ENCODE results near the gene MRAP2.
"Not testable (repeated sequence)": the region's sequence is repeated elsewhere in the genome, so short reads cannot be mapped to it uniquely, and the experiment has no call there.

The MRAP2 gene

GRCh38 chr6:84065693-84066290 lies 32.2 kb downstream of the MRAP2 start:
- H3K27me3 ChIP-seq (ENCODE audit: control insufficient read depth, insufficient read depth, low read length), result no peaks in the 10 kb centered on the region
- no peaks in the 10 kb centered on the region for H3K36me3 ChIP-seq (ENCODE audit: control insufficient read depth, insufficient read depth, low read length)
- TF ChIP-seq CTCF (IDR thresholded peaks at IDR 0.05), result no peak
- no peak overlapping the region for H3K9ac ChIP-seq
- no peak overlapping the region for H3K4me2 ChIP-seq (ENCODE audit: low read length)
- no peak overlapping the region for H2AFZ ChIP-seq
- H3K79me2 ChIP-seq, result no peaks in the 10 kb centered on the region
- H3K4me1 ChIP-seq, result no peaks in the 10 kb centered on the region
- no peak overlapping the region for H3K27ac ChIP-seq
- H3K9me3 ChIP-seq (ENCODE audit: control insufficient read depth, low read length), result no peaks in the 10 kb centered on the region
- H3K4me3 ChIP-seq (ENCODE audit: low read depth, low read length), result no peak overlapping the region

GRCh38 chr6:84066536-84066935 lies 33.0 kb downstream of the MRAP2 start:
- no peak overlapping the region for H3K27ac ChIP-seq
- no peak overlapping the region for H3K4me3 ChIP-seq (ENCODE audit: low read depth, low read length)
- H3K27me3 ChIP-seq (ENCODE audit: control insufficient read depth, insufficient read depth, low read length), result no peaks in the 10 kb centered on the region
- H3K9me3 ChIP-seq (ENCODE audit: control insufficient read depth, low read length), result no peaks in the 10 kb centered on the region
- no peaks in the 10 kb centered on the region for H3K4me1 ChIP-seq
- no peak for TF ChIP-seq CTCF (IDR thresholded peaks at IDR 0.05)
- H3K79me2 ChIP-seq, result no peaks in the 10 kb centered on the region
- H3K9ac ChIP-seq, result no peak overlapping the region
- H2AFZ ChIP-seq, result no peak overlapping the region
- H3K36me3 ChIP-seq (ENCODE audit: control insufficient read depth, insufficient read depth, low read length), result no peaks in the 10 kb centered on the region
- no peak overlapping the region for H3K4me2 ChIP-seq (ENCODE audit: low read length)

GRCh38 chr6:84068873-84069272 lies 35.3 kb downstream of the MRAP2 start:
- not testable (repeated sequence) for H2AFZ ChIP-seq; H3K36me3 ChIP-seq (ENCODE audit: control insufficient read depth, insufficient read depth, low read length); H3K4me2 ChIP-seq (ENCODE audit: low read length); H3K9ac ChIP-seq; H3K4me1 ChIP-seq; H3K27me3 ChIP-seq (ENCODE audit: control insufficient read depth, insufficient read depth, low read length); H3K27ac ChIP-seq; H3K9me3 ChIP-seq (ENCODE audit: control insufficient read depth, low read length); H3K79me2 ChIP-seq; H3K4me3 ChIP-seq (ENCODE audit: low read depth, low read length)

GRCh38 chr6:84072442-84072997 lies 38.9 kb downstream of the MRAP2 start:
- H3K9me3 ChIP-seq (ENCODE audit: control insufficient read depth, low read length), result no peaks in the 10 kb centered on the region
- H3K9ac ChIP-seq, result no peak overlapping the region
- TF ChIP-seq CTCF (IDR thresholded peaks at IDR 0.05), result no peak
- no peak overlapping the region for H2AFZ ChIP-seq
- H3K27me3 ChIP-seq (ENCODE audit: control insufficient read depth, insufficient read depth, low read length), result no peaks in the 10 kb centered on the region
- no peaks in the 10 kb centered on the region for H3K36me3 ChIP-seq (ENCODE audit: control insufficient read depth, insufficient read depth, low read length)
- no peaks in the 10 kb centered on the region for H3K4me1 ChIP-seq
- no peaks in the 10 kb centered on the region for H3K79me2 ChIP-seq
- no peak overlapping the region for H3K4me3 ChIP-seq (ENCODE audit: low read depth, low read length)
- H3K4me2 ChIP-seq (ENCODE audit: low read length), result no peak overlapping the region
- H3K27ac ChIP-seq, result no peak overlapping the region

DNA sequence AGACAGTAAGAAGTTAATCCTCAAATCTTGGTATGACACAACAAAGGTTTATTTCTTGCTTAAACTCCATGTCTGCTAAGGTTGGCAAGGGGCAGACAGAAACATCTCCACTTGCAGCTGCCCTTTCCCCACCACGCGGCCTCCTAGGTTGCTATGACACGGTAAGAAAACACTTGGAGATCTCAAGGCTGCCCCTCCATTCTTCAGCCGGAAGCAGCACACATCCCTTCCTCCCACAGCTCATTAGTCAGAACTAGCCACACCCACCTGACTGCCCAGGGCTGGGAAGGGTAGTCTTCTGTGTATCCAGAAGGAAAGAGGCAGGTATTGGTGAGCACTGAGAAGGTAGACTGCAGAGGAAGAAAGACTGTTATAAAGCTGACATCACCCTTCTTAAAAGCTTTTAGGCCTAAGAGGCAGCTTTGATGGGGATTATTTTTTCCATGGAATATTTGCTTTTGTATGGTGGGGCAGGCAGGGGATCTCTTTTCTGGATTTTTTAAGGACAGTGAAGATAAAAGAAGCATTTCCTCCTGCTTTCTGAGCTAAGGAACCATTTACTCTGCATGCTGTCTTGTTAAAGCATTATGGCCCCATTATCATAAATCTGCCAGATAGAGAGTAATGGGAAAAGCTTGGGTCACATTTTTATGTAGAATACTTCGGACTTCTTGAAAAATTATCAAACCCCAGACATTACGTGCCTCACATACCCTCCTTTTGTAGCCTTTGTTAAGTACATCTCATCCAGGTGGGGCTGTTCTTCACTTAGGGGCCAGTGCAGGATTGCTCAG lies 41.6 kb downstream of the MRAP2 start:
- Histone ChIP-seq H2AFZ (no peak overlapping the region), H3K9me3 (ENCODE audit: control insufficient read depth, low read length) (no peaks in the 10 kb centered on the region), H3K4me3 (ENCODE audit: low read depth, low read length) (no peak overlapping the region), H3K9ac (no peak overlapping the region), H3K27ac (no peak overlapping the region), H3K27me3 (ENCODE audit: control insufficient read depth, insufficient read depth, low read length) (no peaks in the 10 kb centered on the region), H3K79me2 (no peaks in the 10 kb centered on the region), H3K36me3 (ENCODE audit: control insufficient read depth, insufficient read depth, low read length) (no peaks in the 10 kb centered on the region), H3K4me1 (no peaks in the 10 kb centered on the region), H3K4me2 (ENCODE audit: low read length) (no peak overlapping the region)
- TF ChIP-seq CTCF (IDR thresholded peaks at IDR 0.05), result no peak

Measured in parathyroid adenoma (tissue), 2 donors.